ENCODE data around the gene TRPT1.

- TF ChIP-seq CTCF (IDR thresholded peaks at IDR 0.05): no peak
- TF ChIP-seq POLR2A (IDR thresholded peaks at IDR 0.05): no peak
Observed at GRCh38 chr11:64254326-64254725, 28.3 kb upstream of the TRPT1 start.

Measured in testis (tissue), 2 donors.